Smooth muscle cell of the pulmonary artery (primary cell): ENCODE results near the gene KISS1. TPM values are rescaled to one million over a fixed set of nuclear protein-coding genes. Genes with fewer than 3 reads are reported as not detected.

Experiments
- total RNA-seq: library from RNA; depleted of rRNA; stranded (reverse); fragments of >200 nt; gene quantifications from 2 replicates; pipeline ENCODE4 v1.2.3, GENCODE V29; 2014

The KISS1 gene
- total RNA-seq = not detected in 2 replicates

GRCh38 chr1:204196068-204196795 lies at the start of gene KISS1:
Gene KISS1 (minus strand): TSS chr1:204196491. CDS start chr1:204192876, 3,615 bp downstream.

DNA sequence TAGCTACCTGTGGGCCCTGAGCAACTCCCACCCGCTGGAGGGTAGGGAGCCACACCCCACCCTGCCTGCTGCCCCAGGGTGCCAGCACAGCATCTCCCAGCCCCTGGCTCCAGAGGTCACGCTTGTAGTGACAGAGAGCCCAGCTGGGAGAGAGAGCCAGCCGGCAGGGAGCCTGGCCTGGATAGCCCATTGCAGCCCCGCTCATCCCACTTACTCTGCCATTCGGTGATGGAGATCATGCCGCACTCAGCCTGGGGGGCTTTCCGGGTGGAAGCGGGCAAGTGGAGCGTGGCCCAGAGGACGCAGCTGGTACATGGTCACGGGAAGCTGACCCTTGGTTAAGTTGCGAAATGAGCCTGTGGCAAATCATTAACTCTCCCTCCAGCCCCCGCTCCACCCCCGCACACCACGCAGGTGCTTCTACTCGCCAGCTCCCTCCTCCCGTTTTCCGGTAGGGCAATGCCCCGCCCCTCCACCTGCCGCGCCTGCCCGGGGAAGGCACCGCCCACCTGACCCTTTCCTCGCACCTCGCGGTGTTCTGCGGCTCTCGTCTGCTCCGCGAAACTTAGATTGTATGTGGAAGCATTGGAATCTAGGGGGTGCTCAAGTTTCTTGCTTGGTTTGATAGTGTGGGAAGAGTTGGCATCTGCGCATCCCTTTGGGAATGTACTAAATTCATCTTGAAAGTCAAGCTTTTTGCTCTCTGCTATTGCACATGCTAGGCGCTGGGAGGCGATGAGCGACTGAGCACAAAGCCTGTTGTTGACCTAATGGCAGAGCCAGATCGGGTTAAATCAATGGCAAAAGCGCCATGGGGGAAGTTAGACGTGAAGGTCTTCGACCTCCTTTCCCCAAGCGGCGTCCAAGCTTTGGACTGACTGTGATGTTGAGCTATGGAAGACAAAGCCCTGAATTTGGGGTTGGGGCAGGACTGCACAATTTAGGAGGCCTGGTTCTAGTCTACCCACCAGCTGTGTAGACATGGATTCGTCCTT lies 17.7 kb upstream of the KISS1 start, which contains the start of gene GOLT1A:
Gene GOLT1A (minus strand): TSS at position 321 of the 995 bp plus-strand sequence. CDS start 82 bp downstream, at position 239.

DNA sequence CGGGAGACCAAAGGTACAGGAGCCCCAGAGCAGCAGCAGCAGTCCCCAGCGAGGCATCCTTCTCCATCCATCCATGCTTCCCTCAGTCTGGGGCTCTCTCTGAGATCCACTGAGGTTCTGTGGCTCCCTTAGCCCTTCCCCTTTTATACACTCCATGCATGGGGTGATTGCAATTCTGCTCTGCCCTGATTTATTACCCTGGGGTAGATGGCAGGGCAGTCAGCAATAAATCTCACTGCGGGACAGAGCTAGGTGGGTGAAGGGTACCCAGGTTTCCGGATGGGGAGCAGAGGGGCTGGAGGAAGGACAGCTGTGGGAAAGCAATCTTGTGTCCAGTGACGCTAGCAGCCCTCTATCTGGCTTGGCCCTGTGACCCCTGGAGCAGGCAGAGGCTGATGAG lies 30.1 kb downstream of the KISS1 start, which contains the start of gene REN:
Gene REN (minus strand): TSS at position 119 of the 400 bp plus-strand sequence. CDS start 44 bp downstream, at position 75.

DNA sequence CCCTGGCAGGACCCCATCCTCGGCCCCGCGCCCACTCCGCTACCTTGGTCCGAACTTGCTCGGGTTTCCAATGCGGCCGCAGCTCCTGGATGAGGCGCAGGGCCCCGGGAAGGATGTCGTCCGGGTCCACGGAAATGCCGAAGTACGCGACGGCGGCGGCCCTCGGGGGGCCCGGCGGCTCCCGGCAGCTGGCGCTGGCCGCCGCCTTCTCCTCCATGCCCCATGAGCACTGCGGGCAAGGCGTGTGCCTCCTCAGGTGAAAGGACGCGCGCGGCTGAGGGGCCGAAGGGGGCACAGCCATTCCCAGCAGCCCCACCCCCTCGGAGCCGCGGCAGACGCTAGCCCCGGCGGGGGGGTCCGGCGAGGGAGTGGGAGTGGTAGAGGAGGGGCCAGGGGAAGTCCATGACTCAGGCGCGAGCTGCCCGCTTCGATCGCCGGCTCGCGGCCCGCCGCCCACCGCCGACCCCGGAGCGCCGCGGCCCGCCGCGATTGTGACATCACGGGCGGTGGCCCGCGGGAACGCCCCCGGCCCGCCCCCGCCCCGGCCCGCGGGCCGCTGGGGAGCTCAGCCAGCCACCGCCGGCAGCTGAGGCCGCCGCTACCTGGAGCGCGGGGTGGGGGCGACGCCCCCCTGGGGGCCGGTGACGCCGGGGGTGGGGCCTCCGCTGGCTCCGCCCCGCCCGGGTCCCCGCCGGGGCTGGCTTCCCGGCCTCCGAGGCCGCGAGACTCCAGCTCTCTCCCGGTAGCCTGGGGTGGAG lies 44.6 kb downstream of the KISS1 start, which contains the start of gene ETNK2:
Gene ETNK2 (minus strand): TSS at position 493 of the 758 bp plus-strand sequence. CDS start 192 bp downstream, at position 301.

Other genes starting within 250 kb of the KISS1 start
- 7.6 and 7.9 TPM in 2 replicates for gene SOX13, start 123.4 kb downstream of the KISS1 start, total RNA-seq
- gene ETNK2, start 44.4 kb downstream of the KISS1 start, total RNA-seq = 0.78 and 1.5 TPM in 2 replicates
- not detected in 2 replicates for gene REN, start 30.2 kb downstream of the KISS1 start, total RNA-seq
- not detected in 2 replicates for gene GOLT1A, start 17.5 kb upstream of the KISS1 start, total RNA-seq
- 0.63 and 1.4 TPM in 2 replicates for gene PLEKHA6, start 163.4 kb upstream of the KISS1 start, total RNA-seq
- 22.9 and 26.4 TPM in 2 replicates for gene PPP1R15B, start 215.3 kb upstream of the KISS1 start, total RNA-seq